NCI-H2107 treated with DMSO at 0.1 percent for 48 hours (cell line): ENCODE results near the gene PARD3B.
A peak's percentile ranks its signal among the peaks of the same experiment; 100 is the strongest.
"Not testable (repeated sequence)": the region's sequence is repeated elsewhere in the genome, so short reads cannot be mapped to it uniquely, and the experiment has no call there.

Experiments used
- DNase-seq: peaks from one replicate; lab custom pipeline; 2025; ENCODE audit not compliant: unreplicated experiment; lab: John Stamatoyannopoulos, UW

PARD3B gene

GRCh38 chr2:204538182-204539018, 6.9 kb upstream of the PARD3B start:
- DNase-seq: no peak

DNA sequence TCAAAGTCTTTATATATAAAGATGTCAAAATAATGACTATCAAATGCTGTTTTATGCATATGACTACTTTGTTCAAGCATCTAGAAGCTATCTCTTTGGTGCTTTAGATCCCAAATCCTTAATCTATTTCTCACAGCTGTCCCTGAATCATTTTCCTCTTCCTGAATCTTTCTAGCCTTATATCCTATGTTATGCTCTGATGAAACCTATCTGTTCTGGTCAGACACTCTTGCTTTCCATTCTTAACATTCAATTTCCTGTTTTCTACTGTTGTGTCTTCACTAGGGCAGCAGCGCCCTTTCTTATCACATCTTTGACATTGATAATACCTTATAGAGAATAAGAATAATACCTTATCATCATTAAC, 6.3 kb upstream of the PARD3B start:
- DNase-seq: no peak

- DNase-seq: no peak
Measured at GRCh38 chr2:204541637-204542036, 3.6 kb upstream of the PARD3B start.

DNA sequence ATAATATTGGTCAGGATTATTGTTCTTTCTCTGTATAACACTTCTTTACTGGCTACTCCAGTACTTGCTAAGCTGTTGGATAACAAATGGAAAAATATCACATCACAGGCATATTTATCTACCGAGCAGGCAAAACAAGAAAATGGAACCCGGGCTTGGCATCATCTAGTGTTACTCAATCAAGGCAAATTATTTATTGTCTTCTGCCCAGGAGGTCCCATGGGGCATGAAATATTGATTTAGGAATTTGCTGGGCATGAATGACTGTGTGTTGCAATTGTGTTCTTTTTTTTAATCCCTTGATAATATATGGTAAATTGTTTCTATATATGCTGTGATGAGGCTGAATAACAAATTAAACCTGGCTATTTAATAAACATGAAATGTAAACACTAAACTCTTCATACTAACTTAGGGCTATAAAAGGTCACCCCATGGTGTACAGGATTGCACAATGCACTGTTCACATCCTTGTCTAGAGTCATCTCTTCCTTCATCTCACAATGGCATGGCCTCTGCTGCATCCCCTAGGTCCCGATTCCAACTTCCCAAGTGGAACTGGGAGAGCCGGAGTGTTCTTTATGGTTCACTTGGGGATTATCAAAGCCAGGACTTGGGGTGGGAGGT, 2.2 kb upstream of the PARD3B start:
- DNase-seq: no peak

DNA sequence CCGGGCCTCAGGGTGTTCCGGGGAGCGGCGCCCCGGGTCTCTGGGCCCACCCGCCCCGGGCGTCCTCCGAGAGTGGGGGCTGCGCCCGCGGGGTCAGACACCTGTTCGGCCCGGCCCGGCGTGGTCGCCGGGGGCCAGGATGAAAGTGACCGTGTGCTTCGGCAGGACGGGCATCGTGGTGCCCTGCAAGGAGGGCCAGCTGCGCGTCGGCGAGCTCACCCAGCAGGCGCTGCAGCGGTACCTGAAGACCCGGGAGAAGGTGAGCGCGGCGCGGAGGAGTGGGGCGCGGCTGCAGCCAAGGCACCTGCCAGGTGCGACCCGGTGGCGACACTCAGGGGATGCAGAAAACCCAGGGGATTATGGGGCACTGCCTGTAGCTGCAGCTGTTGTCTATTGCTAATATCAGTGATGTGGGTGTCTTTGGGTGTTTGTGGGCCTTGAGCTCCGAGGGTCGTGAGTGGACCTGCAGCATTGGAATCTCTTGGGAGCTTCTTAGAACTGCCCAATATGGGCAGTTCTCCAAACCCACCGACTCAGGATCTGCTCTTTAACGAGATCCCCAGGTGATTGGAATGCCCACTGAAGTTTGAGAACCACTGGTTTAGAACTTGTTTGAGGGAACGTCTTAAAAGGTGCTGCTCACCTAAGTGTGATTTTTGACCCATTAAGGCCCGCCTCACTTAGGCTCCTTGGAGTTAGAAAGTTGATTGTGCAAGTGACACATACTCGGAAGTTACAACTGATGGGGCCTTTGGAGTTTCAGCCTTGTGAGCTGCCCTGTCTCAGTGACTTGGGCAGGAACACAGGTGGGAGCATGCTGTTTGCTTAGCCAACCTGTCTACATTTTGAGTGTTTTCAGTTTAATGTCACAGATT, 823 bp downstream of the PARD3B start:
- DNase-seq: peak; percentile 35

- no peak for DNase-seq
Measured at GRCh38 chr2:204550751-204551511, 5.7 kb downstream of the PARD3B start.

DNA sequence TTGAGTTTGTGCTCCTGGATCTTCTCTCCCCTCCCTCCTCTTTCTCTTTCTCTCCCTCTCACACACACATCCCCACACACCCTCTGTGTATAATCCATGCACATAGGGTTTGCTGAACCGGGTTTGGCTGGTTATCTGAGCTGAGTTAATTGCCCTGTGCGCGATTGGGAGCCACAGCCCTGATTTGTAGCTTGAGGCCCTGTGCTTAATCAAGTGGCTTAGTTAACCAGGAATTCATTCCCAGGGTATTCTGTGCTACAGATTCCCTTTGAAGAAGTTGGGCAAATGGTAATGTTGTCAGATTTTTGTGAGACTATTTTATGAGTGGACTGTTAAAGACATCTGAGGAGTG, 6.2 kb downstream of the PARD3B start:
- no peak for DNase-seq

DNA sequence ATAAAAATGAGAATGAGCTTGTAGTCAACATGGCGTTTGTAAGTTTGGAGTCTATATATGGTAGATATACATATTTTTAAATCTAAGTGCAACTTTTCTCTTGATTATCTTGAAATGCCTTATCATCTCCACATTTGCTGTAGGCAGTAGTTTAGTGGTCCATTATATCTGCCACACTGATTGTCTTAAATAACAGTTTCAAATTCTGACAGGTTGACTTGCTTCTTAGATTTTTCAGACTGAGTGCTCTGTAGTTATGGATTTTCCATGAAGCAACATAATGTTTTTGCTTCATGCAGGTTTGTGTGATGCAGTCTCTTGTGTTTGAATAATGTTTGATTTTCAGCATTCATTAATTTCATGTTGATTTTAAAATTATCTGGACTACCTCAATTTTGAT, 12.3 kb downstream of the PARD3B start:
- DNase-seq: no peak

GRCh38 chr2:204559358-204559757, 14.1 kb downstream of the PARD3B start:
- not testable (repeated sequence) for DNase-seq

DNA sequence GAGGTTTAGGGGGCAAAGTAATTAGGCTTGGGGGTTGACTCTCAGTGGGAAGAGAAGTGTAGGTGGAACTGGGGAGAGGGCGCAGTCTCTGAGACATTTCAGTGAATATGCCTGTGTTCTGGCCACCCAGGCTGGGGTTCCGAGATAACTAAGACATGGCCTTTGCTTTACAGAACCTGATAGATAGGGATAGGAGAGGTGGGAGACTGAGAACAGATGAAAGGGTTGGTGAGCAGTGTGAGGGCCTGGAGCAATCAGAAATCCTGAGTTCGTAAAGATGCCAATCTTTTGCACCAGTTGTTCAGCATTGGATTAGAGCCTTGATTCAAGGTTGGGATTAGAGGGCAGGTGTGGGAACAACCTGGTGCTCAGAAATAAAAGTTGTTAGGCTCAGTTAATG, 15.6 kb downstream of the PARD3B start:
- no peak for DNase-seq

DNA sequence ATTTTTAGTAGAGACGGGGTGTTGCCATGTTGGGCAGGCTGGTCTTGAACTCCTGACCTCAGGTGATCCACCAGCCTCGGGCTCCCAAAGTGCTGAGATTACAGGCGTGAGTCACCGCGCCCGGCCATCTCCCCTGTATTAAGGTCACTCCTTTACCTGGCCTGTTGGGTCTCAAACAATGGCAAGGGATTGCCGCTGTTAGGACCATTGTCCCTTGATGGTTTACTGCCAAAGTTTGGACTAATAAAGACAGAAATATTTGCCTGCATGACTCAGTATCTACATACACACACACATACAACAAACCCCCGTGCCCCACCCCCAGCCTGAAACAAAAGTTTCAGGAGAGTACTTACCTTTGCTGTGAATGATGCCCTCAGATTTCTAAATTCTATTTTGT, 16.5 kb downstream of the PARD3B start:
- DNase-seq: no peak

GRCh38 chr2:204566439-204566838, 21.2 kb downstream of the PARD3B start:
- DNase-seq: no peak

DNA sequence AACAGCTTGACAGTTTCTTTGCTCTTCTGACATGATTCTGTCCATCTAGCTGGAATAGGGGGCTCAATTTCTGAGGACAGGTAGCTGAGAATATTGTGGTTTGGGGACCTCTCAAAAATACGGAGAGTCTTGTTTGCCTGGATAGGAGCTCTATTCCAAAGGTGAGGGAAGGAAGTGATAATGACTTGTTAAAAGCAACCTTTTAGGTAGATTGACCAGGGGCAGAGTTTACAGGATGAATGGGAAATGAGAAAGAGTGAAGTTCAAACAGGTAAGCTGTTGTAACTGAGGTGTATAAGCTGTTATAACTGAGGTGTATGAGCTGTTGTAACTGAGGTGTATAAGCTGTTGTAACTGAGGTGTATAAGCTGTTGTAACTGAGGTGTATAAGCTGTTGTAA, 25.1 kb downstream of the PARD3B start:
- DNase-seq: no peak

DNA sequence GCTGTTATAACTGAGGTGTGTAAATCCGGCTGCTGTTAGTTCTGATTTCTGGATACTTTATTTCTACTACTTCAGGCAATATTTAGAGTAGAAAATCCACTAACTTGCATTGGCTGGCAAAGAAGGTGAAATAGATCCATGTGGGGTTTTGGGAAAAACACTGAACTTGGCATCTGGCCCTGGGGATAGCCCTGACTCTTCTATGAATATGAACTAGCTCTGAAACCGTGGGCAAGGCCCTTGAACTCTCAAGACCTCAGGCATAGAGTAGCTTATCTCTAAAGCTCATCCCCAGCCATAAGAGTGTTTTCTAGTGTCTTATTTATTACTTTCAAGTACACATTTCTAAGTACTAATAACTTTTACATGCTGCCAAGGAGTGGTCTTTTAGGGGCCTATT, 25.8 kb downstream of the PARD3B start:
- no peak for DNase-seq

GRCh38 chr2:204571911-204572310, 26.6 kb downstream of the PARD3B start:
- no peak for DNase-seq

DNA sequence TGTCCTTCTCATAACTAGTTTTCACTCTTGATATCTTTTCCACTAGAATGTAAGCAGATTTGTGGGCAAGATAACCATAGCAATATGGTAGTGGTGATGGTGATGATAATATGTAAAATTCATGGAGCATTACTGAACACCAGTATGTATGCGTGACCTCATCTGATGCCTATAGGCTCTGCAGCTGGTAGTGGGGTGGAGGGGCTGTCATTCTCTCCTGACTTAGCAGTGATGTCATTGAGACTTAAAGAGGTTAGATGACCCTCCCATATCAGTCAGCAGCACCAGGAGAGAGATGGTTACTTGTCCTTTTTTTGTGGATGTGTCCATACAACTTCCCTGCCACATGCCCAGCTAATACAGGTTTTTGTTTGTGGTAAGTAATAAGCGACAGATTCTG, 27.9 kb downstream of the PARD3B start:
- no peak for DNase-seq

DNA sequence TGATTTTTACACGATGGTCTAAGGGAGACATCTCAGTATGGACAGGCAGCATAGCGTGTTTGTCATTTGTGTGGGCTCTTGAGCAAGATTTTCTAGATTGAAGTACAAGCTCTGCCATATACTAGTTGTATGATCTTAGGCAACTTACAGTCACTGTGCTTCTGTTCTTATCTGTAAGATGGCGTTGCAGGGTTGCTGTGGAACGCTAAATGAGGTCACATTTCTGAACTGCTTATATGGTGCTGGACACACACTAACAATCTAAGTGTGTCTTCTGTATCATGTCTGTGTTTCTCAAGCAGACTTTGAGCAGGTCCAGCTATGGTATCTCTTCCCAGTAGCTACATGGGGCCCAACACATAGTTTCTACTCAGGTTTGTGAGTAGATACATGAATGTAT, 29.2 kb downstream of the PARD3B start:
- DNase-seq: no peak

DNA sequence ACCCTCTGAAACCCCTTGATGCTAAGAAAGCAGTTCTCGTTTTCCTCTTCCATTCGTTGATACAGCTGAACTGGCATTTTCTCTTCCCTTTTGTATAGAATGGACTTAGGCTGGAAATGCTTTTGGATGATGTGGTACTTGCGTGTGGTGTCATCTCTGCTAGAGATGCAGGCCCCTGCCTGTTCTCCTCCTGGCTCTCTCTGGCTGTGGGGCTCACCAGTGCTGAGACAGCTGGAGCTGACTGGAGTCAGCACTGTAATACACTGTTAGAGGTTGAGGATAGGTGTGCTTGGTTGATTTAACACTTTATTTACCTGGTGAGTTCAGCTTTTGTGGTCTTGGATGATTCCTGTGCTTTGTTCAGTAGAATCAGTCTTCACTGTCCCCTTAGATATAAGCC, 30.2 kb downstream of the PARD3B start:
- DNase-seq: no peak

DNA sequence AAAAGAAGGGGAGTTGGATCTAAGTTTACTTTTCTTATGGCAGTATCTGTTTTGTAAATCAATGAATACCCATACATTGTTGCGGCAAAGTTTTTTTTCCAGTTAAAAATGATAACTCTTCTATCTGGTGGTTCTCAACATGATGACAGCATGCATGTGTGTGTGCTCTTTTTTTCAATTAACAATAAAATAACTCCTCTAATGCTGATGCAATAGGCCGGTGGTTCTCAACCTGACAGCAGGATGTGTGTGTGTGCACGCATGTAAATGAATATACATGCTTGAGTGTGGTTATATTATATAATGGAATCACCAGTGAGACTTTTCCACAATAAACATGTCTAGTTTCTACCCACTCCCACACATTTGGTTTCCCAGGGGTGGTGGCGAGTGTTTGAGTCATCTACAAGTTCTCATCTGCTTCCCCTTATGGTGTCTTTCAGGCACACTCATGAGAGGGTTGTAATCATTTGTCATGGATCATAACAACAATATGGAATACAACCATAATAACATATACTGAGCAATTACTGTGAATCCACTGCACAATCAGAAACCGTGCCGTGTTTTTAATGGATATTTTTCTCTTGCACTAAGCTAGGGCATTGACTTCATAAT, 31.2 kb downstream of the PARD3B start:
- no peak for DNase-seq

- DNase-seq: no peak
Measured at GRCh38 chr2:204578928-204579598, 33.8 kb downstream of the PARD3B start.
